Aorta (tissue), 5 donors: ENCODE data around the gene PACRG. TPM values are rescaled to one million over a fixed set of nuclear protein-coding genes. Genes with fewer than 3 reads are reported as not detected.

Experiments
- ATAC-seq: fragments of 200-7000 bp; cut with Tn5 transposase; one replicate; pipeline ENCODE4 v1.9.1; 2022; ENCODE audit warnings: moderate library complexity; ENCODE audit not compliant: low FRiP score
- DNase-seq, 2 donors: peaks; one replicate each; pipeline ENCODE4 v3.0.0-alpha.2; 2020
- H3K27ac ChIP-seq, 2 donors: one replicate each; pipeline ENCODE4 v1.5.1; 2013; ENCODE audit warnings: low read length in 2 of 2, mild to moderate bottlenecking in 2 of 2, moderate library complexity in 2 of 2, control low read depth in 1 of 2, inconsistent platforms in 1 of 2, low read depth in 1 of 2
- H3K27me3 ChIP-seq, 2 donors: one replicate each; pipeline ENCODE4 v1.6.1; 2013; ENCODE audit warnings: control low read depth in 1 of 2, low read length in 1 of 2, mild to moderate bottlenecking in 1 of 2, moderate library complexity in 1 of 2; ENCODE audit not compliant: insufficient read depth in 2 of 2, control insufficient read depth in 1 of 2
- H3K36me3 ChIP-seq, 2 donors: one replicate each; pipeline ENCODE4 v1.6.1; 2013; ENCODE audit warnings: control low read depth in 1 of 2, low read length in 1 of 2, mild to moderate bottlenecking in 1 of 2; ENCODE audit not compliant: insufficient read depth in 2 of 2, control insufficient read depth in 1 of 2
- H3K4me1 ChIP-seq, 2 donors: one replicate each; pipeline ENCODE4 v1.6.1; 2013; ENCODE audit warnings: low read length in 2 of 2, control low read depth in 1 of 2, mild to moderate bottlenecking in 1 of 2, moderate library complexity in 1 of 2; ENCODE audit not compliant: insufficient read depth in 2 of 2, control insufficient read depth in 1 of 2
- H3K4me3 ChIP-seq, 2 donors: one replicate each; pipeline ENCODE4 v1.5.1; 2013; ENCODE audit warnings: low read length in 2 of 2, control low read depth in 1 of 2, mild to moderate bottlenecking in 1 of 2
- H3K9me3 ChIP-seq: one replicate; pipeline ENCODE4 v1.6.1; 2013; ENCODE audit warnings: mild to moderate bottlenecking, low read length; ENCODE audit not compliant: control insufficient read depth
- WGBS, 2 donors: extraction: QIAGEN DNeasy Blood & Tissue Kit; methylation state at CpG; one replicate each; pipeline ENCODE4 v1.1.7; 2013; 5-methylcytosine and 5-hydroxymethylcytosine counted together
- intact Hi-C, 2 donors: fragments of 100-400 bp; cut with DNase I; formaldehyde crosslinking; loops; one replicate each; pipeline versions ENCODE4 v1.14.2 to v1.15.0; 2022
- polyA plus RNA-seq, 2 donors: library from polyadenylated mRNA; stranded (reverse); fragments of 200-250 nt; gene quantifications; one replicate each; pipeline ENCODE4 v1.2.3, GENCODE V29; 2013
- total RNA-seq, 2 donors: library from RNA; stranded (reverse); fragmentation: NEBNext Ultra II Directional; extraction: Animal tissue kit (Norgen Biotek cat#: 25700); gene quantifications; one replicate each; pipeline ENCODE4 v1.2.1, GENCODE V29; 2021
- donor health status: healthy with polysubstance abuse.
- donor health status: Bipolar disorder and iron deficiency.
- donor health status: DM: no; HTN: no; CAD: no.
- donor health status: DM: no; HTN: no; CAD: no.
- donor health status: DM: yes; HTN: yes; CAD: no.

The PACRG gene
- total and polyA plus RNA-seq, 4 donors = 0.26 to 2.7 (median 0.54) TPM; not detected in 1

DNA sequence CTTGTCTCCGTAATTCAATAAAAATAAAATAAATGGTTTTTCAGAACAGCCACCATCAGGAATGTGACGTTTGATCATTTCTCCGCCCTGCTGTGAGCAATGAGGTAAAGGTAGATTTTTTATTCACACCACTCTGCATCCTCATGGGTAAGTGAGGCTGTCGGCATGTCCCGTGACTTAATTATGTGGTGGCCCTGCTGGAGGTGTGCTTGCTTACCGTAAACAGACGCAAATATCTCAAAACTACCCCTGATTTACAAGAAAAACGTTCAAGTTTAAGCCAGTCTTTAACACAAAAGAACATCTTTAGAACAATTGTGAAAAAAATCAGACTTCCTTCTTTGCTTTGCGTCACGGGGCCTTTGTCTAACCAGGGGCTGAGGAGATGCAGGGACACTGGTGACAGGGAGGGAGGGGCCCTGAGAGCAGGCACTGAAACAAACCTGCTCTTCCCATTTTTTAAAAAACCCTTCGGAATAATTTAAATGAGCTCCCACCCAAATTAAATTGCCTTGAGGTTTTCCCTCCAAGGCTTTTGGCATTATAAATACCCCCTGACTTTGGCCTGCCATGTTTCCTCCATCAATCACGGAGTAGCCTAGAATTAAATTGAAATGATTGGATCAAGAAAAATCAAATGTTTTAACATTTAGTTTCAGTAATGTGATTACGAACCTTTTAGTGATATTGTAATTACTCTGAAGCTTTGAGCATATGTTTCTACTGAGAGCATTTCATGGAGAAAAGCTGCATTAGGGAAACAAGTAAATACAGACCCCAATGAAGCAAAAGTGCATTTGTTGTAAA is 13.6 kb upstream of the PACRG start:
- Histone ChIP-seq H3K4me1 (no peaks in the 10 kb centered on the region), H3K27me3 (no peaks in the 10 kb centered on the region), H3K27ac (no peak overlapping the region), H3K4me3 (no peak overlapping the region), H3K9me3 (peaks cover 2% of the 10 kb centered on the region), H3K36me3 (no peaks in the 10 kb centered on the region)
- 84 to 87% methylated on average over 13 of the region's 13 CpGs for WGBS, 2 donors
- DNase-seq = no peak
- intact Hi-C loops = no loop called here
- no peak for ATAC-seq

GRCh38 chr6:162715601-162716000 is 12.2 kb upstream of the PACRG start:
- Histone ChIP-seq H3K9me3 (peaks cover 2% of the 10 kb centered on the region), H3K36me3 (no peaks in the 10 kb centered on the region), H3K4me3 (no peak overlapping the region), H3K27ac (no peak overlapping the region), H3K27me3 (no peaks in the 10 kb centered on the region), H3K4me1 (no peaks in the 10 kb centered on the region)
- peak; percentile 46 for ATAC-seq
- intact Hi-C loops = no loop called here
- 89 to 95% methylated on average over 6 of the region's 6 CpGs for whole genome bisulfite sequencing, 2 donors
- no peak for DNase-seq

DNA sequence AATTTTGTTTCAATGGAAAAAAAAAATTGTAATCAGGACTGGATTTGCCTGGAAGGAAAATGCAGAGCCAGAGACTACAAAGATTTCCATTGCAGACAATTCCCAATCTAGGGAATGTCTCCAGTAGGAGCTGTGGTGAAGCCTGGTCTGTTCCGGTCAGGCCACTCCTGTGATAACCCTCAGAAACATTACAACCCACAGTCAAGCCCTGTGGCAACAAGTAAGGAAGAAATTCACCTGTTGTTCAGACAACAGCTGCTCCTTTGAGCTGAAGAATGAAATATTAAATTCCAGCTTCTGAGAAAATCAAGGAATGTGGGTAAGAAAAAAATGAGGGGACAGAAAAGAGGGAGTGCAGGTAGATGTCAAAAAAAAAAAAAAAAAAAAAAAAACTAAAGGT is 8.2 kb upstream of the PACRG start:
- no peak overlapping the region for H3K27ac ChIP-seq
- H3K27me3 ChIP-seq = no peaks in the 10 kb centered on the region
- WGBS, 2 donors = 94 to 98% methylated on average over 1 of the region's 1 CpG
- H3K9me3 ChIP-seq = peaks cover 2% of the 10 kb centered on the region
- H3K4me1 ChIP-seq = no peaks in the 10 kb centered on the region
- no peak overlapping the region for H3K4me3 ChIP-seq
- ATAC-seq = no peak
- H3K36me3 ChIP-seq = no peaks in the 10 kb centered on the region
- intact Hi-C loops = no loop called here
- no peak for DNase-seq

- Histone ChIP-seq H3K9me3 (peaks cover 2% of the 10 kb centered on the region), H3K36me3 (no peaks in the 10 kb centered on the region), H3K4me3 (no peak overlapping the region), H3K27me3 (no peaks in the 10 kb centered on the region), H3K4me1 (no peaks in the 10 kb centered on the region), H3K27ac (no peak overlapping the region)
- ATAC-seq (no peak), DNase-seq (no peak)
- intact Hi-C loops = loop anchor here in 1 of 2 donors (10.0 kb wide), 2 partner anchors 337 to 693 kb away; partner anchors contain the start of gene QKI
- 98 to 100% methylated on average over 2 of the region's 2 CpGs for WGBS, 2 donors
These were observed 6.4 kb upstream of the PACRG start for GRCh38 chr6:162721404-162721687.

GRCh38 chr6:162722226-162722625 is 5.5 kb upstream of the PACRG start:
- H3K27ac ChIP-seq = no peak overlapping the region
- no peaks in the 10 kb centered on the region for H3K4me1 ChIP-seq
- intact Hi-C loops = loop anchor here in 1 of 2 donors (10.0 kb wide), 2 partner anchors 337 to 693 kb away; partner anchors contain the start of gene QKI
- ATAC-seq (no peak), DNase-seq (no peak)
- WGBS, 2 donors = 93% methylated on average over 2 of the region's 2 CpGs
- H3K9me3 ChIP-seq = no peaks in the 10 kb centered on the region
- no peaks in the 10 kb centered on the region for H3K36me3 ChIP-seq
- no peaks in the 10 kb centered on the region for H3K27me3 ChIP-seq
- H3K4me3 ChIP-seq = no peak overlapping the region

DNA sequence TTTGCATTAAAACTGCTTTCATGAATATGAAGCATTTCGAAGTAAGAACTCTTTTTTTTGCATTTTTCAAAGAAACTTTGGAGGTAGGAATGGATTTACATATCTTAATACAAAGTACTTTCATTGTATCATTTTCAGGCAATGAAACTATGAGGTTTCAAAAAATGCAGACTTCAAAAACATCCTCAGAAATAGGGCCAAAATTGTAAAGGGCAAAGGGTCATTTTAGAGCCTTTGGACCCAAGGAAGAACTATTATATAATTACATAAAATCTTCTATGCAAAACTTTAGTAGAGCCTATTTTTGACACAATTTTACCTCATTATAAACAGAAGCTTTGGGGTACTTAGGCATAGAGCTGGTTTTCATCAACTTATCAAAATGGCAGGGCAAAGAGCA is 5.1 kb upstream of the PACRG start:
- Histone ChIP-seq H3K4me1 (no peaks in the 10 kb centered on the region), H3K27me3 (no peaks in the 10 kb centered on the region), H3K4me3 (no peak overlapping the region), H3K27ac (no peak overlapping the region), H3K9me3 (no peaks in the 10 kb centered on the region), H3K36me3 (no peaks in the 10 kb centered on the region)
- ATAC-seq (no peak), DNase-seq (no peak)
- intact Hi-C loops = loop anchor here in 1 of 2 donors (10.0 kb wide), 2 partner anchors 338 to 692 kb away; partner anchors contain the start of gene QKI
- WGBS, 2 donors = 98 to 100% methylated on average over 1 of the region's 1 CpG

GRCh38 chr6:162726947-162727321 is 840 bp upstream of the PACRG start:
- 5% methylated on average over 13 of the region's 13 CpGs for WGBS, 2 donors
- no peak for ATAC-seq

DNA sequence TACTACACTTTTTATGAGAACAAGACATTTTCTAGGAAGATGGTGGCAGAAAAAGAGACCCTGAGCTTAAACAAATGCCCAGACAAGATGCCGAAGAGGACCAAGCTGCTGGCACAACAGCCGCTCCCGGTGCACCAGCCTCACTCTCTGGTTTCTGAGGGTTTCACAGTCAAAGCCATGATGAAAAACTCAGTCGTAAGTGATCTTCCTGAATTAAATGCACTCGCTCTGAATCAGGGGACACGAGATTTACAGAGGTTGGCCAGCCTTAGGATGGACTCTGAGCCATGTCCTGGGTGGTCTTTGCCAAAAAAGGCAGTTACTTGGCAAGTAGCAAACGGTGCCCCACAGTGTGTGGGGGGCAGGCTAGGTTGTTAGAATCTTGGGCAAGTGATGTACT is 423 bp downstream of the PACRG start:
- Histone ChIP-seq H3K4me3 (peak overlapping the region; percentile 13 to 43), H3K36me3 (no peaks in the 10 kb centered on the region), H3K27me3 (no peaks in the 10 kb centered on the region), H3K27ac (no peak overlapping the region), H3K4me1 (no peaks in the 10 kb centered on the region), H3K9me3 (no peaks in the 10 kb centered on the region)
- 6% methylated on average over 7 of the region's 7 CpGs for WGBS, 2 donors
- ATAC-seq = peak; percentile 9
- DNase-seq = no peak
- intact Hi-C loops = loop anchor here in 1 of 2 donors (10.0 kb wide), 2 partner anchors 343 to 687 kb away; partner anchors contain the start of gene QKI

More at GRCh38 chr6:162726947-162727321, 840 bp upstream of the PACRG start:
- DNase-seq = no peak
- Histone ChIP-seq H3K4me1 (no peaks in the 10 kb centered on the region), H3K9me3 (no peaks in the 10 kb centered on the region), H3K27me3 (no peaks in the 10 kb centered on the region), H3K27ac (no peak overlapping the region), H3K4me3 (peak overlapping the region; percentile 58 to 79), H3K36me3 (no peaks in the 10 kb centered on the region)
- intact Hi-C loops = loop anchor here in 1 of 2 donors (10.0 kb wide), 2 partner anchors 342 to 688 kb away; partner anchors contain the start of gene QKI

DNA sequence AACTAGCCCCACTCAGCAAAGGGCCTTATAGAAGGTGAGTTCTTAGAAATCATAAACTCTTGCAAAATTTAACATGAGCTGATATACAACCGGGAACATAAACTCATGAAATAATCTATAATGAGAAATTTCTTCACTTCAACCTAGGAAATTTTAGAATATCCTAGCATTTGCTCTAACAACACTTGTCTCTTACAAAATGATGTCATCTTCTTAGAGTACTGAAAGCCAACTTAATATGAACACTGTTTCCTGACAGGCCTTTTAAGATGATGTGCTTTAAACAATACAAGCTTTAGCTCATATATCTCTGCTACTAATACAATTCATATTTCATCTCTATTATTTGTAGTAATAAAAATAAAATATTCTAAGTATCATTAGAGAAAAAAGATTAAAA is 932 bp downstream of the PACRG start:
- Histone ChIP-seq H3K27ac (no peak overlapping the region), H3K4me3 (no peak overlapping the region), H3K9me3 (no peaks in the 10 kb centered on the region), H3K4me1 (no peaks in the 10 kb centered on the region), H3K27me3 (no peaks in the 10 kb centered on the region), H3K36me3 (no peaks in the 10 kb centered on the region)
- 85 to 87% methylated on average over 1 of the region's 1 CpG for WGBS, 2 donors
- intact Hi-C loops = loop anchor here in 1 of 2 donors (10.0 kb wide), 2 partner anchors 344 to 686 kb away; partner anchors contain the start of gene QKI
- DNase-seq (no peak), ATAC-seq (no peak)
